Trophoblast cell (in vitro differentiated cells and primary cell): ENCODE data around the gene FAM20A.

Experiments used
- DNase-seq, 2 donors: peaks; one replicate each; pipeline ENCODE4 v3.0.0-alpha.2; 2016
- H2AFZ ChIP-seq: 2 replicates; pipeline ENCODE4 v1.6.1; 2013; ENCODE audit warnings: low read length, moderate library complexity, mild to moderate bottlenecking; ENCODE audit not compliant: insufficient read depth, poor library complexity
- H2AK5ac ChIP-seq: 2 replicates; pipeline ENCODE4 v1.6.1; 2013; ENCODE audit warnings: mild to moderate bottlenecking, low read length
- H2BK120ac ChIP-seq: 2 replicates; pipeline ENCODE4 v1.6.1; 2013; ENCODE audit warnings: low read length, mild to moderate bottlenecking, moderate library complexity; ENCODE audit not compliant: insufficient read depth, poor library complexity
- H2BK12ac ChIP-seq: 2 replicates; pipeline ENCODE4 v1.6.1; 2013; ENCODE audit warnings: mild to moderate bottlenecking, low read length, moderate library complexity
- H2BK5ac ChIP-seq: 2 replicates; pipeline ENCODE4 v1.6.1; 2013; ENCODE audit warnings: low read length, low read depth, moderate library complexity, mild to moderate bottlenecking; ENCODE audit not compliant: poor library complexity
- H3K14ac ChIP-seq: 2 replicates; pipeline ENCODE4 v1.6.1; 2013; ENCODE audit warnings: mild to moderate bottlenecking, low read length
- H3K18ac ChIP-seq: 2 replicates; pipeline ENCODE4 v1.6.1; 2013; ENCODE audit warnings: mild to moderate bottlenecking, low read length
- H3K23ac ChIP-seq: 2 replicates; pipeline ENCODE4 v1.6.1; 2013; ENCODE audit warnings: low read length
- H3K27ac ChIP-seq: 2 replicates; pipeline ENCODE4 v1.5.1; 2013; ENCODE audit warnings: low read depth, mild to moderate bottlenecking, inconsistent platforms, low read length, moderate library complexity
- H3K27me3 ChIP-seq: 2 replicates; pipeline ENCODE4 v1.6.1; 2013; ENCODE audit warnings: inconsistent platforms, mild to moderate bottlenecking, low read length, moderate library complexity; ENCODE audit not compliant: insufficient read depth
- H3K36me3 ChIP-seq, 2 experiments: 1 replicate in 1 of 2; 2 replicates in 1 of 2; pipeline ENCODE4 v1.6.1; 2013; ENCODE audit warnings: low read length in 2 of 2, mild to moderate bottlenecking in 2 of 2, moderate library complexity in 1 of 2; ENCODE audit not compliant: insufficient read depth in 2 of 2, control insufficient read depth in 1 of 2
- H3K4ac ChIP-seq: 2 replicates; pipeline ENCODE4 v1.6.1; 2013; ENCODE audit warnings: low read depth, mild to moderate bottlenecking, low read length, moderate library complexity
- H3K4me1 ChIP-seq, 2 experiments: 1 replicate in 1 of 2; 2 replicates in 1 of 2; pipeline ENCODE4 v1.6.1; 2013; ENCODE audit warnings: low read length in 2 of 2, mild to moderate bottlenecking in 2 of 2, moderate library complexity in 1 of 2; ENCODE audit not compliant: insufficient read depth in 2 of 2, control insufficient read depth in 1 of 2
- H3K4me2 ChIP-seq: 2 replicates; pipeline ENCODE4 v1.6.1; 2013; ENCODE audit warnings: inconsistent platforms, mild to moderate bottlenecking, low read length, moderate library complexity
- H3K4me3 ChIP-seq: 2 replicates; pipeline ENCODE4 v1.5.1; 2013; ENCODE audit warnings: mild to moderate bottlenecking, low read depth, low read length, inconsistent platforms
- H3K79me1 ChIP-seq: one replicate; pipeline ENCODE4 v1.6.1; 2013; ENCODE audit warnings: low read length
- H3K79me2 ChIP-seq: 2 replicates; pipeline ENCODE4 v1.6.1; 2013; ENCODE audit warnings: low read length, mild to moderate bottlenecking; ENCODE audit not compliant: control insufficient read depth, insufficient read depth, poor library complexity
- H3K9ac ChIP-seq: 2 replicates; pipeline ENCODE4 v1.6.1; 2013; ENCODE audit warnings: mild to moderate bottlenecking, low read length
- H3K9me3 ChIP-seq: 2 replicates; pipeline ENCODE4 v1.6.1; 2013; ENCODE audit warnings: low read depth, mild to moderate bottlenecking, control low read depth, inconsistent platforms, low read length; ENCODE audit not compliant: insufficient read depth
- H4K12ac ChIP-seq: 2 replicates; pipeline ENCODE4 v1.6.1; 2013; ENCODE audit warnings: low read depth, mild to moderate bottlenecking, low read length, moderate library complexity
- H4K8ac ChIP-seq: 2 replicates; pipeline ENCODE4 v1.6.1; 2013; ENCODE audit warnings: low read depth, mild to moderate bottlenecking, low read length, moderate library complexity
- H4K91ac ChIP-seq: one replicate; pipeline ENCODE4 v1.6.1; 2013; ENCODE audit warnings: low read depth, mild to moderate bottlenecking, low read length, moderate library complexity
- WGBS: extraction: QIAGEN DNeasy Blood & Tissue Kit; methylation state at CpG from one replicate; pipeline ENCODE4 v1.1.7; 2013; ENCODE audit warnings: missing lambda C conversion rate; ENCODE audit not compliant: insufficient read length, insufficient coverage; ENCODE audit errors: extremely low coverage; 5-methylcytosine and 5-hydroxymethylcytosine counted together

FAM20A gene

DNA sequence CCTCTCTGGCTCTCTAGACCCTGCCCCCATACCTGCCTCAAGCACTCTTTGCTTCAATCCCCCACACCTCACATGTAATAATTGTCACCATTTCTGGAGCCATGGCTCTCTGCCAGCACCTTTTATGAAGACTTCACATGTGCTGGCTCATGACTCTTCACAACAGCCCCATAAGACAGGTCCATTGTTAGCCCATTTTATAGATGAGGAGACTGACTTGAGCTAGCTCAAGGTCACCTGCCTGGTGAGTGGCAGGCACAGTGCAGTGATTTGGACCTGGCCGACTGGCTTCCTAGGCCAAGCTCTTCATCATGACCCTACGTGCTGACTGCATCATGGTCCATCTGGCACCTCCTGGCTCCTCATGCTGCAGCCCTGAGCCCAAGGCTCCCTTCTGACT is 25.0 kb downstream of the FAM20A start:
- H3K4me1 ChIP-seq: peaks cover 7 to 22% of the 10 kb centered on the region in 2 experiments

GRCh38 chr17:68573338-68573737 is 27.8 kb downstream of the FAM20A start:
- WGBS: no CpG with 5 or more reads among the region's 1 CpG

More for the DNA sequence above, 25.0 kb downstream of the FAM20A start:
- peaks cover 3% of the 10 kb centered on the region for H3K79me2 ChIP-seq
- no peak overlapping the region for H2AK5ac ChIP-seq
- no peak overlapping the region for H2BK5ac ChIP-seq
- H3K14ac ChIP-seq: no peak overlapping the region
- no peak overlapping the region for H3K4ac ChIP-seq
- H3K36me3 ChIP-seq: no peaks in the 10 kb centered on the region
- no peak overlapping the region for H3K4me2 ChIP-seq
- H3K27ac ChIP-seq: no peak overlapping the region
- H2BK120ac ChIP-seq: no peak overlapping the region
- H3K9me3 ChIP-seq: peaks cover 2% of the 10 kb centered on the region
- H3K4me3 ChIP-seq: no peak overlapping the region
- no CpG with 5 or more reads among the region's 2 CpGs for WGBS
- no peak overlapping the region for H4K12ac ChIP-seq
- peak overlapping the region; percentile 37 for H2BK12ac ChIP-seq
- no peaks in the 10 kb centered on the region for H3K27me3 ChIP-seq
- H3K9ac ChIP-seq: no peak overlapping the region
- H3K18ac ChIP-seq: no peak overlapping the region
- H4K91ac ChIP-seq: peak overlapping the region; percentile 20
- DNase-seq: no peak
- no peak overlapping the region for H4K8ac ChIP-seq
- H3K79me1 ChIP-seq: peaks cover 3% of the 10 kb centered on the region
- H3K23ac ChIP-seq: no peak overlapping the region
- H2AFZ ChIP-seq: no peak overlapping the region

DNA sequence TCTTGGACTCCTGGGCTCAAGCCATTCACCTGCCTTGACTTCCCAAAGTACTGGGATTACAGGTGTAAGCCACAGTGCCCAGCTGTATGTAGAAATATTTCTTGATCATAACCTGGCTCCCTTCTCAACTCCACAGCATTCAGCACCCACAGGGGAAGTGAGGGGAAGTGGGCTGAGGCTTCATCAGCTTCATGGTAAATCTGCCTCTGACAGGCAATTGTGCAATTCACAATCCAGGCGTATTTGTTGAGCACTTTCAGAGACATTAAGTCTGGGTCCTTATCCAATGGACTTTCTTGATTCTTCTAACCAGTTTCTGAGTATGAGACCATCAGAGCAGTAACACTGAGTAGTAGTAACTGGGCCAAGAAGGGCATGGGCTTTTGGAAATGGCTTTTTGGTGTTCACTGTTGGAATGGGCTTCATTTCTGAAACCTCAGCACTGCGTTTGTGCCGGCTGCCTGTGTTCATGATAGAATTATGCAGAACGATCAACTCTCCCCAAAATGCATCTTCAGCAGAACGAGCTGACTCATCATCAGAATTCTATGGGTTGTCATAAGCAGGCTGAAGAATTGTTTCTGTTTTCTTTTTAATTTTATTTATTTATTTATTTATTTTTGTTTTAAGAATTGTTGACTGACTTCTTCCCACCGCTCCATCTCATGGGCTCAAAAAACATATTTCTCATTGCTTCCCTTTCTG is 28.9 kb downstream of the FAM20A start:
- Histone ChIP-seq H3K9me3 (peaks cover 2% of the 10 kb centered on the region), H2BK12ac (no peak overlapping the region), H3K4ac (no peak overlapping the region), H3K4me2 (no peak overlapping the region), H3K79me1 (peaks cover 6% of the 10 kb centered on the region), H3K36me3 (no peaks in the 10 kb centered on the region), H4K91ac (no peak overlapping the region), H2BK5ac (no peak overlapping the region), H3K79me2 (peaks cover 2% of the 10 kb centered on the region), H3K9ac (no peak overlapping the region), H3K23ac (no peak overlapping the region), H2AK5ac (no peak overlapping the region), H2BK120ac (no peak overlapping the region), H3K4me3 (no peak overlapping the region), H3K18ac (no peak overlapping the region), H3K14ac (no peak overlapping the region), H4K12ac (no peak overlapping the region), H3K4me1 (peaks cover 5 to 17% of the 10 kb centered on the region in 2 experiments), H2AFZ (no peak overlapping the region), H3K27me3 (no peaks in the 10 kb centered on the region), H4K8ac (no peak overlapping the region), H3K27ac (no peak overlapping the region)
- peak; percentile 33 to 73 for DNase-seq
- WGBS: no CpG with 5 or more reads among the region's 6 CpGs

More at GRCh38 chr17:68573338-68573737, 27.8 kb downstream of the FAM20A start:
- Histone ChIP-seq H2BK120ac (no peak overlapping the region), H3K4ac (no peak overlapping the region), H3K79me1 (peaks cover 2% of the 10 kb centered on the region), H2BK12ac (no peak overlapping the region), H3K79me2 (peaks cover 2% of the 10 kb centered on the region), H3K4me3 (no peak overlapping the region), H3K27me3 (no peaks in the 10 kb centered on the region), H3K36me3 (no peaks in the 10 kb centered on the region), H2AK5ac (no peak overlapping the region), H3K4me2 (no peak overlapping the region), H4K12ac (no peak overlapping the region), H4K91ac (no peak overlapping the region), H3K9me3 (peaks cover 2% of the 10 kb centered on the region), H3K23ac (no peak overlapping the region), H3K9ac (no peak overlapping the region), H4K8ac (no peak overlapping the region), H3K27ac (no peak overlapping the region), H3K18ac (no peak overlapping the region), H2AFZ (no peak overlapping the region), H3K14ac (no peak overlapping the region), H3K4me1 (peaks cover 5 to 13% of the 10 kb centered on the region in 2 experiments), H2BK5ac (no peak overlapping the region)
- no peak for DNase-seq

DNA sequence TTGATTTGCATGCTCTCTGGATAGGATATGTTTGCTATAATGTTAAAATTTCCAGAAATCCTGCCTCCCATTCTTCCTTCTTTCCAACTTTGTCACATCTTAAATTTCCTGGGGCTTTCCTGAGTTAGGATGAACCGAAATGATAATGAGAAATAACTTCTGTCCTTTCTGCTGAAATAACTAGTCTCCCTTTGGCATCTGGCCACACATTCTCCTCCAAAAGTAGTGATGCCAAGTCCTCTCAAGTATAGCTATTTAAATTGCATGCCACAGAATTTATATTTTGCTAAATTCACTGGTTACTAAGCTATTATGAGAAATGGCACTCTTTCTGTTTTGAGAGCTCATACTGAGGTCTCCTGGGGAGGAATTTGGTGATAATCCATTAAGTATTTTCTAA is 30.6 kb downstream of the FAM20A start:
- H3K79me2 ChIP-seq: no peaks in the 10 kb centered on the region
- no peak overlapping the region for H4K91ac ChIP-seq
- WGBS: no CpG with 5 or more reads among the region's 1 CpG
- no peak for DNase-seq
- no peak overlapping the region for H3K18ac ChIP-seq
- no peak overlapping the region for H2AK5ac ChIP-seq
- H3K14ac ChIP-seq: no peak overlapping the region
- no peaks in the 10 kb centered on the region for H3K27me3 ChIP-seq
- no peaks in the 10 kb centered on the region for H3K9me3 ChIP-seq
- no peak overlapping the region for H4K8ac ChIP-seq
- H3K27ac ChIP-seq: no peak overlapping the region
- no peak overlapping the region for H3K4me3 ChIP-seq
- H2BK12ac ChIP-seq: no peak overlapping the region
- no peak overlapping the region for H2BK120ac ChIP-seq
- H2BK5ac ChIP-seq: no peak overlapping the region
- H2AFZ ChIP-seq: no peak overlapping the region
- H4K12ac ChIP-seq: no peak overlapping the region
- no peaks in the 10 kb centered on the region for H3K36me3 ChIP-seq
- H3K79me1 ChIP-seq: peaks cover 9% of the 10 kb centered on the region
- no peak overlapping the region for H3K4ac ChIP-seq
- peaks cover 3 to 7% of the 10 kb centered on the region in 2 experiments for H3K4me1 ChIP-seq
- no peak overlapping the region for H3K23ac ChIP-seq
- no peak overlapping the region for H3K4me2 ChIP-seq
- H3K9ac ChIP-seq: no peak overlapping the region
